GM19463 (cell line): ENCODE results near the gene MARCHF5.
"Not testable (repeated sequence)": the region's sequence is repeated elsewhere in the genome, so short reads cannot be mapped to it uniquely, and the experiment has no call there.

ENCODE experiments used
- ATAC-seq: cut with Tn5 transposase; IDR thresholded peaks from one replicate; pipeline ENCODE4 v1.9.1; 2021; ENCODE audit warnings: mild to moderate bottlenecking, moderate library complexity; ENCODE audit not compliant: unreplicated experiment

Gene MARCHF5

DNA sequence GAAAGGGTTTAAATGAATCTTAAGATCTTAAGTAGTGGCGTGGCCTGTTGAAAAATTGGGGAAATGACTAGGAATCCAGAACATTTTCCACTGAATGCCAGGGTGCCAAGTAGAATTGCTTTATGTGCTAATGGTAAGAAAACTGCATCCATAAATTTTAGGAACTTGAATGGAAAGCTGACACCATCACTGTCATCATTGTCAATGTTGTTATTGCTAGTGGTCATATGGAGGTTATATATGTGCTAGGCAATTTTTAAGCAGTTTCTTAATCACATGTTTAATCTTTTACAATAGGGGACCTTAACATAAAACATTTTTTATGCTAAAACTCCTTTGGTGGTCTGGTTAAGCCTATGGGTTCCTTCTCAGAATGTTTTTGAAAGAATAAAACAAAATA is 13.1 kb downstream of the MARCHF5 start:
- no peak for ATAC-seq

DNA sequence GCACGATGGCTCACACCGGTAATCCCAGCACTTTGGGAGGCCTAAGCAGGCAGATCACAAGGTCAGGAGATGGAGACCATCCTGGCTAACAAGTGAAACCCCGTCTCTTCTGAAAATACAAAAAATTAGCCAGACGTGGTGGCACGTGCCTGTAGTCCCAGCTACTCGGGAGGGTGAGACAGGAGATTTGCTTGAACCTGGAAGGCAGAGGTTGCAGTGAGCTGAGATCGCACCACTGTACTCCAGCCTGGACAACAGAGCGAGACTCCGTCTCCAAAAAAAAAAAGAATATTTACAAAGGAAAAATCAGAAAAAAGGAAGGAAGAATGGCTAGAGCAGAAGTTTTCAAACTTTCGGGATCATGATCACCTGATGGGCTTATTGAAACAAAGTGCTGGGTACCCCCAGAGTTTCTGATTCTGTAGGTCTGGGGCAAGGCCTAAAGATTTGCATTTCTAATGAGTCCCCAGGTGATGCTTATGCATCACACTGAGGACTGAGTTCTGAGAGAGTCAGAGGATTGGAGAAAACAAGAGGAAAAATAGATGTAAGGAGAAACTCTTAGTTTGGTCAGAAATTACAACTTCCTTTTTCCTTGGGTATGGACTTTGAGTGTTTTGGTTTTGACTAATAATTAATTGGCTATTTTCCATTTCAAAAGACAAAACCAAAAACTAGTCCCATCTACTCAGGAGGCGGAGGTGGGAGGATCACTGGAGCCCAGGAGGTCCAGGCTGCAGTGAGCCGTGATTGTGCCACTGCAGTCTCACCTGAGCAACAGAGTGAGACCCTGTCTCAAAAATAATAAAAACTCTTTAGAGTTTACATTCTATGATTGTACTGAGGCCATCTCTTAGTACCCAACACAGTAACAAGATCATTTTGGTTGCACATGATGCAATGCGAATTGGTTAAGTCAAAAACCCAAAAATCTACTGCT is 14.4 kb downstream of the MARCHF5 start:
- ATAC-seq = no peak

DNA sequence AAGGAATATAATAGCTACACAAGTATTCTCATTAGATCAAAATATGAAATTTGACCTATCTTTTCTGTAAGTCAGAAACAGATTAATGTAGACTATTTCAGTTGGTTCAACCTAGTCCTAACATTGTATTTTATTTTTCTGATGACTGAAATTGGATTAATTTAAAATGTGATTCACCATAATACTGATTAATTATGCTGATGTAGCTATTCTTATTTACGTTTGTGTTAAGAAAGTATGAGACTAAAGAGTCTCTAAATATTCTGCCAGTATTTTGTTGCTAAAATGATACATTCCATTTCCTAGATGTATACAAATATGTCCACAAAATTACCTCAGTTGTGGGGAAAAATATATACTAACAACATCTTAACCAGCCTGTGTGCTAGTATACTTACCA is 18.3 kb downstream of the MARCHF5 start:
- ATAC-seq = no peak

DNA sequence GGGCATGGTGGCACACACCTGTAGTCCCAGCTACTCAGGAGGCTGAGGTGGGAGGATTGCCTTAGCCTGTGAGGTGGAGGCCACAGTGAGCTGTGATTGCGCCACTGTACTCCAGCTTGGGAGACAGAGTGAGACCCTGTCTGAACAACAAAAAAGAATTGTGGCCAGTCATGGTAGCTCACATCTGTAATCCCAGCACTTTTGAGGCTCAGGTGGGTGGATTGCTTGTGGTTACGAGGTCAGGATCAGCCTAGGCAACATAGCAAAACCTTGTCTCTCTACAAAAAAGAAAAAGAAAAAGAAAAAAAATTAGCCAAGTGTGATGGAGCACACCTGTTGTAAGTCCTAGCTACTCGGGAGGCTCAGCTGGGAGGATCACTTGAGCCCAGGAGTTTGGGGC is 22.8 kb downstream of the MARCHF5 start:
- ATAC-seq = no peak

DNA sequence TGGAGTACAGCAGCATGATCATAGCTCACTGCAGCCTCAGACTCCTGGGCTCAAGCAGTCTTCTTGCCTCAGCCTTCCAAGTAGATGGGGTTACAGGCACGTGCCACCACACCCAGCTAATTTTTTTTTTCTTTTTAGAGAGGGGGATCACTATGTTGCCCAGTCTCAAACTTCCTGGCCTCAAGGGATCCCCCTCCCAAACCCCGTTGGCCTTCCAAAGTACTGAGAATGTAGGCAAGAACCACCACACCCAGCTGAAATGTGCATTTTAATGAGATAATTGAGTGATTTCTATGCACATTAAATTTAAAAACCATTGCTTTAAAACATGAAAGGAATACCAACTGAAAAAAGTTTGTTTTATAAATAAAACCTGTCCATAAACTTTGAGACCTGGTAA is 25.6 kb downstream of the MARCHF5 start:
- no peak for ATAC-seq

DNA sequence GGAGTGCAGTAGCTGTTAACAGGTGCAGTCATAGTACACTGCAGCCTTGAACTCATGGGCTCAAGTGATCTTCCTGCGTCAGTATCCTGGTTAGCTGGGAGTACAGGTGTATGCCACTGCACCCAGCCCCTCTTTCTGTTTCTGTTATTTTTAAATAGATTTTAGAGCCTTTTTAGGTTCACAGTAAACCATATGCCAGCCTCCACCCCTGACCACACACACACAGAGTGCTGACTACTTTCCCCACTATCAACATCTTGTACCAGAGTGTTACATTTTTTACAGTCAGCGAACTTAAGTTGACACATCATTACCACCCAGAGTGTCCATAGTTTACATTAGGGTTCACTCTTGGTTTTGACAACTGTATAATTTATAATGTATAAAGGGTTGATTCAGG is 32.1 kb downstream of the MARCHF5 start:
- ATAC-seq = no peak

DNA sequence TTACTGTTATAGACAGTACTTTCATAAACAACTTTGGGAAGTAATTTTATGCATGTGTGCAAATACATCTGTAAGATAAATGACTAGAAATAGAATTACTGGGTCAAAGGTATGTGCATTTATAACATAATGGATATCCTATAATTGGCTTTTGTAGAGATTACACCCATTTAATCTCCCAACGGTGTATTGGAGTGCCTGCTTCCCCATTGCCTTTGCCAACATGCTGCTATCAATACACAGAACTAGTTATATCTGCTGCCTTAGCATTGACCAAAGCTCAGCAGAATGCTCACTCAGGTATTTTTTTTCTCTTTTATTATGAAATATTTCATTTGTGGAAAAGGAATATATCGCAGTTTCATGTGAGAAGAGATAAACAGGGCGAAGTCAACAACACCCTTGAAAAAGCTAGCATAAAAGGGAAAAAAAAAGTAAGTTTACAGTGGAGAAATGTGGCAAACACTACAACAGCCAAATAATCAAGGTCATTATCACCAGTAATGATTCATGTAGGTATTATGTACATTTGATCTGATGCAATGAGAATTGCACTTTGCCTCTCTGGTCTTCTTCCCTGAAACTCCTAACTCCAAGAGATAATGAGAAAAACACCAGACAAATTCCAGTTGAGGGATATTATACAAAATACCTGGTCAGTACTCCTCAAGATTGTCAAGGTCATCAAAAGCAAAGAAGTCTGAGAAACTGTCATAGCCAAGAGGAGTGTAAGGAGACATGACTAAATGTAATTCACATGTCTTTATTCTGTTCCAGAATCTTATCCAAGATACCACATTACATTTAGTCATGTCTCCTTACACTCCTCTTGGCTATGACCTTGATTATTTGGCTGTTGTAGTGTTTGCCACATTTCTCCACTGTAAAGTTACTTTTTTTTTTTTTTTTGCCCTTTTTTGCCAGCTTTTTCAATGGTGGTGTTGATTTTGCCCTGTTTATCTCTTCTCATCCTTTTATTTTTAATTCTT is 36.8 kb downstream of the MARCHF5 start:
- no peak for ATAC-seq

DNA sequence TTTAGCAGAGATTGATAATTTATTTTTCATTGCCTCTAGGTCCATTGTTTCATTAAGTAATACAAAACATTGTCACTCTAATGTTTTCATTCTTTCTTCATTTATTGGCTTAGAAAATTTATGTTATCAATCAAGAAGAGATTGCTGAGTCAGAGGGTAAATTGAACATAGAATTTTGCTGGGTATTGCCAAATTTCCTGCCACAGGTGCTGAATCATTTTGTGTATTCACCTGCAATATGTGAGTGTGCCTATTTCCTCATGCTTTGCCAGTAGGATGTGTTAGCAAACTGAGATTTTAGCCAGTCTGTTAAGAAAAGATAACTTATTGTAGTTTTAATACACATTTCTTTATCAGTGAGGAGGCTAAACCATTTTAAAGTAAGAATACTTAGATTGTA is 38.0 kb downstream of the MARCHF5 start:
- ATAC-seq = no peak

DNA sequence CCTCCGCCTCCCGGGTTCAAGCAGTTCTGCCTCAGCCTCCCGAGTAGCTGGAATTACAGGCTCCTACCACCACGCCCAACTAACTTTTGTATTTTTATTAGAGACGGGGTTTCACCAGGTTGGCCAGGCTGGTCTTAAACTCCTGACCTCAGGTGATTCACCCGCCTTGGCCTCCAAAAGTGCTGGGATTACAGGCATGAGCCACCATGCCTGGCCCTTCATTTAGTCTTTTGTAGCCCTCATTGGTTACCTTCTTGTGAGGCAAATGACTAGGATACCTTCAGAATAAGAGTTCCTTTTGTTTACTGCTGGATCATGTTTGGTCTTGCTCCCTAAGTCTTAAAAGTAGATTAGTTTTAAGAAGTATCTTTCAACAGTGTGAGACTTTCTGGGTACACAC is 39.0 kb downstream of the MARCHF5 start:
- not testable (repeated sequence) for ATAC-seq

DNA sequence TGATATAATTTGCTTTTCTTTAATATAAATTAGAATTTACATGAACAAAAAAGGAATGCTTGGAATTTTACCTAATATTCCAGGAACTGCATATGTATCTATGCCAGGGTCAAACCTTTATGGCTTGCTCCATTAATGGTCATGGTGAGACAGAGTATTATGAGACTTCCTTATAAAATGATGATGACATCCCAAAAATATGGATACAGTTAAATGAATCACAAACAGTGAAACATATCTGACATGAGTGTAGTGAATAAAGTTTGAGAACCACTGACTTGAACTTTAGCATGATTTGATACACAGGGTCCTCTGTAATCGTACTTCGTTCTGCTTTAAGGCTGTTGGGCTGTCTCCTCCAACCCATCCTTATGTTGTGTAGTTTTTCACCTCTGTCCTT is 51.8 kb downstream of the MARCHF5 start:
- ATAC-seq = no peak

DNA sequence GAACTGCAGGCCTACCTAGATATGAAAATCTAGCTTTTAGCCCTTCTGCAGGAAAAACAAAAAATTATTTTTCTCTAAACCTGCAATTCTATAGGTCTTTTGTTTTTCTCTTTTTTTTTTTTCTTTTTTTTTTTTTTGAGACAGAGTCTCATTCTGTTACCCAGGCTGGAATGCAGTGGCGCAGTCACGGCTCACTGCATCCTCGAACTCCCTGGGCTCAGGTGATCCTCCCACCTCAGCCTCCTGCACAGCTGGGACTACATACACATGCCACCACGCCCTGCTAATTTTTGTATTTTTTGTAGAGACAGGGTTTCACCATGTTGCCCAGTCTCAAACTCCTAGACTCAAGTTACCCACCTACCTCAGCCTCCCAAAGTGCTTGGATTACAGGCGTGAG is 54.6 kb downstream of the MARCHF5 start:
- ATAC-seq = not testable (repeated sequence)

DNA sequence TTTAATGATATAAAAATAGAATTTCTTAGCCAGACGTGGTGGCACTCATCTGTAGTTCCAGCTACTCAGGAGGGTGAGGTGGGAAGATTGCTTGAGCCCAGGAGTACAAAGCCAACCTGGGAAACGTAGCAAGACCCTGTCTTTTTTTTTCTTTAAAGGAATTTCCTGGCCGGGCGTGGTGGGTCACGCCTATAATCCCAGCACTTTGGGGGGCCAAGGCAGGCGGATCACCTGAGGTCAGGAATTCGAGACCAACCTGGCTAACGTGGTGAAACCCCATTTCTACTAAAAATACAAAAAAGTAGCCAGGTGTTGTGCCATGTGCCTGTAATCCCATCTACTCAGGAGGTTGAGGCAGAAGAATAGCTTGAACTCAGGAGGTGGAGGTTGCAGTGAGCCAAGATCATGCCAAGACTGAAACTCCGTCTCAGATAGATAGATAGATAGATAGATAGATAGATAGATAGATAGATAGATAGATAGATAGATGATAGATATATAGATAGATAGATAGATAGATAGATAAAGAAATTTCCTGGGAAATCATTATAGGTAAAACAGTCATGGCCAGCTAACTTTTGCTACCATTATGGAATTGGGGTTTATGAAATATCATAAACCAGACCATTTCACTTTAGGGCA is 56.2 kb downstream of the MARCHF5 start:
- not testable (repeated sequence) for ATAC-seq

DNA sequence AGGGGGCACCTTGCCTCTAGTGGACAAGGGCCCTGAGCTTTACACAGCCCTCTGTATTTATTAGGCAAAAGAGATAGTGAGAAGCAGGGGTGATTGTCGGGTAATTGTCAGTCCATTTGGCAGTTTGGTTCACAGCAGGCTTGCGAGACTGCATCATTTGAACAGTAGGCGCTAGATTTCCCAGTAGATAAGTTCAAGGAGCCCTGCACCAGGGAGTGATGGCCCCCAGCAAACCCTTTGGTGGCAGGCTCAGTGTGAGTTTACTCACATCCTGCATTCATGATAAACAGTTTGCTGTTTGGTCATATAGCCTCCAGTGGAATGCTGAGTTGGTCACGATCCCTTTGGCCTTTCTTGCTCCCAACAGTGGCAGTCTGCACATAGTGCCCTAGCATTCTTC is 59.4 kb downstream of the MARCHF5 start:
- ATAC-seq = no peak

DNA sequence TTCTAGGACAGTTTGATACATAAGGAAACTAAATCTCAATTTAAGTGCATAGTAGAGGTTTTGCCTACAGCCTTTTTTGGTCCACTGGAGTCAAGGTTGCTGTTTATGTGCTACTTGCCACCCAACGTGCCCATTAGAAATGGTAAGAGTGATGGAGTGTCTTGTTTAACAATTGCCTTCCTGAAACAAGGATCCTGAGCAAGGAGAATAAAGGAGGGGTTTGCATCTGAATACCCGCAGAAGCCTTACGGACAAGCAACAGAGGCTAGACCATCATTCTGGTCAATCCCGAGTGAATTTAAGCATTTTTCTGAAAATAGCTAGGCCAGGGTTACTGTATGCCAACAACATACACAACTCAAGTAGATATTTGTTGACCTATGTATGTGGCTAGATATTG is 63.6 kb downstream of the MARCHF5 start:
- no peak for ATAC-seq

DNA sequence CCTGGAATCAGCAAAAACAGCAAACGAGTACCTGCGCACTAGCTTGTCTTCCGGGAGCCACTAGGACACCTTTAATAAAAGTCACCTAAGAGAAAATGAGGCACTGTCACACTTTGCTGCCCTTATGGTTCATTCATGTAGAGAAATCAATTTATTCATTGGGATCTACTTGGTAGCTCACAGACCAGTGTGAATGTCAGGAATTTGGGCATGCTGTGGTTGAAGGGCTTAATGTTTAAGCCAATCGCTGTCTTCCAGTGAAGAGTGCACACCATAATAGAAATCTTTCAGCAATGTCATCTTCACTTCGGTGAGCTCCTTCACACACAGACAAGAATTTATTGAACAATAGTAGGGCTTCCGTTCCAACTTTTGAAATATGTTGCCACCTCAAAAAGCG is 65.1 kb downstream of the MARCHF5 start:
- ATAC-seq = no peak

DNA sequence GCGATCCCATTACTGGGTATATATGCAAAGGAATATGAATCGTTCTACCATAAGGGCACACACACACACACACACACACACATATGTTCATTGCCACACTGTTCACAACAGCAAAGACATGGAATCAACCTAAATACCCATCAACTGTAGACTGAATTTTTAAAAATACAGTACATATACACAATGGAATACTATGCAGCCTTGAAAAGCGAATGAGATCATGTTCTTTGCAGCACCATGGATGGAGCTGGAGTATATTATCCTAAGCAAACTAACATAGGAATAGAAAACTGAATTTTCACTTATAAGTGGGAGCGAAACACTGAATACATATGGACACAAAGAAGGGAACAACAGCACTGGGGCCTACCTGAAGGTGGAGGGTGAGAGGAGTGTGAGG is 72.5 kb downstream of the MARCHF5 start:
- ATAC-seq = no peak

DNA sequence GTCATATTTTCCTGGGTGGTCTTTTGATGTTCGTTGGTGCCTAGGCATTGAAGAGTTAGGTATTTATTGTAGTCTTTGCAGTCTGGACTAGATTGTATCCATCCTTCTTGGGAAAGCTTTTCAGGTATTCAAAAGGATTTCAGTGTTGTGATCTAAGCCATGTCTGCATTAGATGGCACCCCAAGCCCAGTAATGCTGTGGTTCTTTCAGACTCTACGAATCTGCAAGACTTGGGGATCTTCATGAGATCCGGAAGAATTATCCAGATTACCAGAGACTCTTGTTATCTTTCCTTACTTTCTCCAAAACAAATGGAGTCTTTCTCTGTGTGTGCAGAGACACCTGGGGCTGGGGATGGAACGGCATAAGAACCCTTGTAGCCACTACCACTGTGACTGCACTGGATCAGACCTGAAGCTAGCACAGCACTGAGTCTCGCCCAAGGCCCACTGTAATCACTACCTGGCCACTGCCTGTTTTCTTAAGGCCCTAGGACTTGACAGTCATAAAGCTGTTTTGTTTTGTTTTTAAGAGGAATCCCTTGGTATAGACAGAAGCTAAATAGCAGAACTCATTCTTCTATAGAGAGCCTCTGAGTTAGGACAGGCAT is 75.5 kb downstream of the MARCHF5 start:
- ATAC-seq = no peak

DNA sequence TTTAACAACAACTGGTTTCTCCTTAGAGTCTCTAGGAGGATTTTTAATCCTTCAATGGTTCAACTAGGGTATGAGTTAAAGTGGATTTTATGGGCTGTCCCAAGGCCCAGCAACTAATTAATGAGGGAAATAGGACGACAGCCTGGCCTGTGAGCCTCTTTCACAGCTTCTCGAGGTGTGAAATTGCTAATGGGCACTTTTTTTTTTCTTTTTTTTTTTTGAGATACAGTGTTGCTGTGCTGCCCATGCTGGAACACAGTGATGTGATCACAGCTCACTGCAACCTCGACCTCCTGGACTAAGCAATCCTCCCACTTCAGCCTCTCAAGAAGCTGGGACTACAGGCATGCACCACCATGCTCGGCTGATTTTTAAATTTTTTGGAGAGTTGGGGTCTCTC is 87.0 kb downstream of the MARCHF5 start:
- ATAC-seq = no peak

DNA sequence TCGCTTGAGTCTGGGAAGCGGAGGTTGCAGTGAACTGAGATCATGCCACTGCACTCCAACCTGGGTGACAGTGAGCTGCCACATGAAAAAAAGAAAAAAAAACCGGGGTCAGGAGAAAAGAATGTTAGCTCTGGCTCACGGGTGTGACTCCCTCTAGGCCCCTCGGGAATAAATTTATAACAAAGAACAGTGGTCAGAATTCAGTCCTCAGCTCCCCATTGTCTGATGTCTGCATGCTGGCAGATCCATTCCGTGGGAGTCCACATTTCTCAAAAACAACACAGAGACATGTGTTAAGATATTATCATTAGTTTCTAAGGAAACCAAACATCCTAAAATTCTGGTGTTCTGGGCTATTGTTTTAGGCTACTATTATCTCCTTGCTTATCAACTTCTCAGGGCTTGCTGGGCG is 90.6 kb downstream of the MARCHF5 start:
- ATAC-seq = no peak

DNA sequence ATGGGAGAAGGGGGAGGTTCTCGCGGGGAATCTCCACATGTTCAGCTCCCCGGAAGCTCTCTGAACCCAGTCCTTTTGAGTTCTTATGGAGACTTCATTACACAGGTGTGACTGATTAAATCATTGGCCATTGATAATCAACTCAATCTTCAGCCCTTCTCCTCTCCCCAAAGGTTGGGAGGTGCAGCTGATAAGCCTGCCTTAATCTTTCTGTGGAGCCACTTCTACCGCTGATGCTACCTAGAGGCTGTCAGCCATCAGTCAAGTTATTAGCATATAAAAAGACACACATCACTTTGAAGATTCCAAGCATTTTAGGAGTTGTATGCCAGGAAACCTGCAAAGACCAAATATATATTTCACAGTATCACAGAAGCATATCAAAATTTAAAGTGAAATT is 91.7 kb downstream of the MARCHF5 start:
- ATAC-seq = no peak

DNA sequence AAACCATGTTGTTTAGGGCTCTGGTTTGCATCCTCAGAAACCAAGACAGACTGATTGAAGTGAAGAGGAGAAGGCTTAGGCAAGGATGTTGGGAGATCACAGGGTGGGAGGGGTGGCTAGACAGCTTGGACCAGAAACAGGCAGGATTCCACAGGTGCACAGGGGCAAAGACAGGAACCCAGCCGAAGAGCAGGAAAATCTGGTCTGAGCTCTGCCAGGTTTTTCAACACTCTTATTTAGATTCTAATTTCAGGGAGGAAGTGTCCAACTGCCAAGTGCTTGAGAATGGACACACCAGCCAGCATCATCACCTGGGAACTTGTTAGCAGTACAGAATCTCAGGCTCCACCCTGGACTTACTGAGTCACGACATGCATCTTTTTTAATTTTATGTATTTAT is 93.8 kb downstream of the MARCHF5 start:
- ATAC-seq = no peak
